Measurements from ENCODE around the gene TMEM271. TPM values are rescaled to one million over a fixed set of nuclear protein-coding genes. Genes with fewer than 3 reads are reported as not detected.

The TMEM271 gene
- total RNA-seq, 2 donors from 2014 or later, result not detected

DNA sequence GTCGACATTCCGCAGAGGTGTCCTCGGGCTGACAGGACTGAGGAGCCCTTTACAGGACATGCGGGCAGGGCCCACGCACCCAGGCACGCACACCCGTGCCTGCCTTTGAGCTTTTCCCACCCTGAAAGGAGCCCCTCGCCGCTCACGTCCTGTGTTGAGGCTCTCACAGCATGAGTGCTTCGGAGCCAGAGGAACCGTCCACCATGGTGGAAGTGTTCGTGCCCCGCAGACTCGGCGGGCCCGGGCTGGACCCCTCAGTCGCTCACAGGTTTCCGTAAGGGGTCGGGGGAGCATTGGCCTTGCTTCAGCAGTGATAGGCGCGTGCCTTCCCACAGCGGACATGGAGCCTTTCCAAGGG lies 40.2 kb downstream of the TMEM271 start:
- no peak overlapping the region for H3K27ac Mint-ChIP-seq
- H3K9me3 Mint-ChIP-seq, result peaks cover 2 to 7% of the 10 kb centered on the region in 2 donors
- no peaks in the 10 kb centered on the region for H3K4me1 Mint-ChIP-seq (ENCODE audit: low read depth)
- ATAC-seq (replicated peaks in 1 of 2) (no peak), DNase-seq (no peak)
- H3K36me3 Mint-ChIP-seq (ENCODE audit: insufficient read depth in 2 of 2), result peaks cover 9 to 32% of the 10 kb centered on the region in 2 donors
- H3K27me3 Mint-ChIP-seq (ENCODE audit: low read depth), result no peaks in the 10 kb centered on the region
- no peak overlapping the region for H3K4me3 Mint-ChIP-seq

DNA sequence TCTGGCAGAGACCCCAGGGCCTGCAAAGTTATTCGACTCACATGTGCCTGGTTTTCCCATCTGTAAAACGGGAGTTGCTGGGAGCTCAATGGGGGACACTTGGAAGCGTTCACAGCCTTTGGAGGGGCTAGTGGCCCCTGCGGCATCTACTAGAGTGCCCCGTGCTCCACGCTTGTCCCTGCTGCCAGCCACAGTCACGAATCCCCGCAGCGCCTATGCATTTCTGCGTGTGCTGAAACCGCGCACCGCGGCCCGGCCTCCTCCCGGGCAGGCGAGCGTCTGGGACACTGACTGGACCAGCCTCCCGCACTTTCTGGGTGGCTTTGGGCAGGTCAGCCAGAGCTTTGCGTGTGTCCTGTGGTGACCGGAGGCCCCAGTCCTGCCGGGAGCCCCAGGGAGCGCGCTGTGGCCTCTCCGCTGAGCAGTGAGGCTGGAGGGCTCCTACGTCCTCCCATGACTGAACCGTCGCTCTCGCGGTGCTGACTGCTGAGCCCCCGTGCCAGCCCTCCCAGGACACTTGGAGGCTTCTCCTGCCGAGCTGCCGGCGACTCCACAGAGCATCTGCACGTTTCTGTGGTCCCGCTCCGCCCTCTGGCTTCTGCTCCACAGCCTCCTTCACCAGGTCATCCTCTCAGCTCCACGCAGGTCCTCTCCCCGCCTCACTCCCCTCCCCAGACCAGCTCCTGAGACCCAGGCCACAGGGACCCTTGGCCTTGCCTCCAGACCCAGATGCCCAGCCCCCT lies 40.7 kb downstream of the TMEM271 start:
- no peak overlapping the region for H3K4me3 Mint-ChIP-seq
- H3K27ac Mint-ChIP-seq, result no peak overlapping the region
- peaks cover 9 to 35% of the 10 kb centered on the region in 2 donors for H3K36me3 Mint-ChIP-seq (ENCODE audit: insufficient read depth in 2 of 2)
- no peaks in the 10 kb centered on the region for H3K27me3 Mint-ChIP-seq (ENCODE audit: low read depth)
- H3K4me1 Mint-ChIP-seq (ENCODE audit: low read depth), result no peaks in the 10 kb centered on the region
- H3K9me3 Mint-ChIP-seq, result peaks cover 2 to 7% of the 10 kb centered on the region in 2 donors
- DNase-seq, result no peak
- ATAC-seq (replicated peaks in 1 of 2), result no peak

DNA sequence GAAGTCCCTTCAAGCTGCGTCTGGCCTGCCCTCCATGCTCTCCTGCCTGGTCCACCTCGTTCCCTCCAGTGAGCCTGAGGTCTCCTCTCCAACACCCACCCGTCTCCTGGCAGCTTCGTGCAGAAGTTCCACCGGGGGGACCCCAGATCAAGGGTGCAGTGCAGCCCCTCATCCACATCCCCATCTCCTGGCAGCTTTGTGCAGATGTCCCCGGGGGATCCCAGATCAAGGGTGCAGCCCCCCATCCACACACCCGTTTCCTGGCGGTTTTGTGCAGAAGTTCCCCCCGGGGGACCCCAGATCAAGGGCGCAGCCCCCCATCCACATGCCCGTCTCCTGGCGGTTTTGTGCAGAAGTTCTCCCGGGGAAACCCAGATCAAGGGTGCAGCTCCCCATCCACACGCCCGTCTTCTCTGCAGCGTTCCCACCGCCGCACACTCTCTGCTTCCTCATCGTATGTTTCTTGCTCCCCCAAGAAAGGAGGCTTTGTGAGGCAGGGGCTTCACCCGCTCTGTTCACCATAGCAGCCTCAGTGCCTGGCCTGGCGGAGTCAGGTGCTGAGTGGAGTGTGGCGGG lies 41.4 kb downstream of the TMEM271 start:
- DNase-seq (no peak), ATAC-seq (replicated peaks in 1 of 2) (no peak)
- Mint-ChIP-seq H3K4me3 (no peak overlapping the region), H3K27me3 (ENCODE audit: low read depth) (no peaks in the 10 kb centered on the region), H3K4me1 (ENCODE audit: low read depth) (no peaks in the 10 kb centered on the region), H3K9me3 (peaks cover 2 to 7% of the 10 kb centered on the region in 2 donors), H3K36me3 (ENCODE audit: insufficient read depth in 2 of 2) (peaks cover 9 to 36% of the 10 kb centered on the region in 2 donors), H3K27ac (no peak overlapping the region)

DNA sequence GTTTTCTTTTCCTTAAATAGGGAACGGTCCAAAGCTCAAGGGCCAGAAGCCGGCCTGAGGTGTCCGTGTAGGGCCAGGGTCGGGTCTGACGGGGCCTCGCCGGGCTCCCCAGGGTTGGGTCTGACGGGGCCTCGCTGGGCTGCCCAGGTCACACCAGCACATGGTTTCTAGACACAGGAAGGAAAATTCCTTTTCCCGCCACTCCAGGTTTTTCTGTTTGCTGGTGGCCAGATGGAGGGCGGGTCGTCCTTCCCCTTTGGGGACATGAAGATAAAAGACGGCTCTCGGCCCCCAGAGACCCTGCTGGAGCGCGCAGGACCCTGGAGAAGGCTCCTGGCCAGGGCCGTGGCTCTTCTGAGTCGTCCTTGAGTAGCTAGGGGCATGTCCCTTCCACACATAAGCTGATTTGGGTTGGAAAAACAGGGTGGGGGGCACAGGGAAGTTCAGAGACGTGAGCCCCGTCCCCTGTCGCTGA lies 42.0 kb downstream of the TMEM271 start:
- Mint-ChIP-seq H3K36me3 (ENCODE audit: insufficient read depth in 2 of 2) (peaks cover 9 to 35% of the 10 kb centered on the region in 2 donors), H3K9me3 (peaks cover 2 to 7% of the 10 kb centered on the region in 2 donors), H3K27me3 (ENCODE audit: low read depth) (no peaks in the 10 kb centered on the region), H3K27ac (no peak overlapping the region), H3K4me3 (no peak overlapping the region), H3K4me1 (ENCODE audit: low read depth) (no peaks in the 10 kb centered on the region)
- no peak for ATAC-seq (replicated peaks in 1 of 2)
- no peak for DNase-seq

- no peaks in the 10 kb centered on the region for H3K27me3 Mint-ChIP-seq (ENCODE audit: low read depth)
These were observed 42.6 kb downstream of the TMEM271 start for GRCh38 chr4:533318-534100.

GRCh38 chr4:532588-533317 lies 43.3 kb downstream of the TMEM271 start:
- H3K36me3 Mint-ChIP-seq (ENCODE audit: insufficient read depth in 2 of 2), result peaks cover 9 to 32% of the 10 kb centered on the region in 2 donors
- ATAC-seq (replicated peaks in 1 of 2), result no peak
- H3K27ac Mint-ChIP-seq, result no peak overlapping the region
- DNase-seq, result no peak
- H3K4me3 Mint-ChIP-seq, result no peak overlapping the region
- H3K27me3 Mint-ChIP-seq (ENCODE audit: low read depth), result no peaks in the 10 kb centered on the region
- no peaks in the 10 kb centered on the region for H3K4me1 Mint-ChIP-seq (ENCODE audit: low read depth)
- peaks cover 0 to 5% of the 10 kb centered on the region in 2 donors for H3K9me3 Mint-ChIP-seq

More at GRCh38 chr4:533318-534100, 42.6 kb downstream of the TMEM271 start:
- peaks cover 9 to 30% of the 10 kb centered on the region in 2 donors for H3K36me3 Mint-ChIP-seq (ENCODE audit: insufficient read depth in 2 of 2)
- H3K9me3 Mint-ChIP-seq, result peaks cover 0 to 5% of the 10 kb centered on the region in 2 donors
- H3K27ac Mint-ChIP-seq, result no peak overlapping the region
- ATAC-seq (replicated peaks in 1 of 2) (no peak), DNase-seq (no peak)
- H3K4me3 Mint-ChIP-seq, result no peak overlapping the region
- H3K4me1 Mint-ChIP-seq (ENCODE audit: low read depth), result no peaks in the 10 kb centered on the region

DNA sequence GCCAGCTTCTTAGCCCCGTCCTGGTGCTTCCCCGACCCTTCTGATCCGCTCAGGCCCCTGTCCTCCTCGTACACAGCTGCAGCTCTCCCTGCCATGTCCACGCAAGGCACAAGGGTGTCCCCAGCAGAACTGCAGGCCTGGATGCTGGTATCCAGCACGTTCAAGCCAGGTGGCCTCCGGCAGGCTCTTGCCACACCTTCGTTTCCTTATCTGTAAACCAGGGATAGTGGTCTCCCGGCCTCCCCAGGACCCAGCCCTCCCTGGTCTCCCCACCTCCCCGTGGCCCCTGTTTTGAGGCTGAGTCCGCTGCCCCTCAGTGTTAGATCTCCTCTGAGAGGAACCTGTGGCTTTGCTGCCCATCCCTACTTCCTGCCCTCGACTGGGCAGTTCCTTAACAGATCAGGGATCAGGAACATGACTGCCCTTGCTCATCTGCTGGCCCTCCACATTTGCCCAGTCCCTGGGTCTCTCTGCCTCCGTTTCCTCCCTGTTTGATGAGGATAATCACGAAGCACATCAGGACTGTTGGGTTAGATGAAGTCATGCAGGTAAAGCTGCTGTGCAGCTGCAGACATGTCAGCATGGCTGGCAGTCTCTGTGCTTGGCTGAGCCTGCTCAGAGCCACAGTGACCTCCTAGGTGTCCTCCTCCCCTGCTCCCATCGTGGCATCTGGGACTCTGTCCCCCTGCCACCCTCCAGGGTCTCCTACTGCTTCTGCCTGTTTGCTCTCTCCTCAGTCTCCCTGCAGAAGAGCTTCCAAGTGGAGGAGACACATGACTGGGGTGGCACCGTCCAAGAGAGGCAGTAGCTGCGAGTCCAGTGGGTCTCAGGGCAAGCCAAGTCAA lies 44.2 kb downstream of the TMEM271 start:
- Mint-ChIP-seq H3K4me3 (no peak overlapping the region), H3K36me3 (ENCODE audit: insufficient read depth in 2 of 2) (peaks cover 12 to 35% of the 10 kb centered on the region in 2 donors), H3K27ac (no peak overlapping the region), H3K27me3 (ENCODE audit: low read depth) (no peaks in the 10 kb centered on the region), H3K4me1 (ENCODE audit: low read depth) (no peaks in the 10 kb centered on the region), H3K9me3 (peaks cover 0 to 5% of the 10 kb centered on the region in 2 donors)
- ATAC-seq (replicated peaks in 1 of 2) (no peak), DNase-seq (no peak)

- no peak overlapping the region for H3K27ac Mint-ChIP-seq
- H3K9me3 Mint-ChIP-seq, result peaks cover 0 to 5% of the 10 kb centered on the region in 2 donors
- H3K36me3 Mint-ChIP-seq (ENCODE audit: insufficient read depth in 2 of 2), result peaks cover 13 to 30% of the 10 kb centered on the region in 2 donors
- DNase-seq (no peak), ATAC-seq (replicated peaks in 1 of 2) (no peak)
- H3K27me3 Mint-ChIP-seq (ENCODE audit: low read depth), result no peaks in the 10 kb centered on the region
- no peaks in the 10 kb centered on the region for H3K4me1 Mint-ChIP-seq (ENCODE audit: low read depth)
- no peak overlapping the region for H3K4me3 Mint-ChIP-seq
These were observed 45.0 kb downstream of the TMEM271 start for GRCh38 chr4:531076-531475.

GRCh38 chr4:530017-530781 lies 45.9 kb downstream of the TMEM271 start:
- Mint-ChIP-seq H3K27me3 (ENCODE audit: low read depth) (no peaks in the 10 kb centered on the region), H3K27ac (no peak overlapping the region), H3K9me3 (peaks cover 0 to 5% of the 10 kb centered on the region in 2 donors), H3K36me3 (ENCODE audit: insufficient read depth in 2 of 2) (peaks cover 15 to 27% of the 10 kb centered on the region in 2 donors), H3K4me1 (ENCODE audit: low read depth) (no peaks in the 10 kb centered on the region), H3K4me3 (no peak overlapping the region)
- ATAC-seq (replicated peaks in 1 of 2), result no peak
- no peak for DNase-seq

DNA sequence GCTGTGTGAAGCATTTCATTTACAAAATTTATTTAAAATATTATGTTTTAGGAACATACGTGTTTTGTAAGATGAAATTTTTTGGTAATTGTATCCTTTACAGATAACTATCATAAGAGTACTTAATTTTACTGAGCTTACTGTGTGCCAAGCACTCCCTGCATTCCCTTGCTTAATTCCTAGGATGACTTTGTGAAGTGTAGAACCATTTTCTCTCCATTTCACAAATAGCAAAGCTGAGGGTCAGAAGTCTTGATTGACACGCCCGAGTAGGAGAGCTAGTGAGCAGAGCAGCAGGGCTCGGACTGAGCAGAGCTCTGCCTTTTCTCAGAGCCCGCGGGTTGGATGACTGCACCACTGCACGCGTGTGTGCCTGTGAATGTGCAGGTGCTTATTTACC lies 46.5 kb downstream of the TMEM271 start:
- H3K4me1 Mint-ChIP-seq (ENCODE audit: low read depth), result no peaks in the 10 kb centered on the region
- H3K9me3 Mint-ChIP-seq, result peaks cover 0 to 5% of the 10 kb centered on the region in 2 donors
- ATAC-seq (replicated peaks in 1 of 2) (no peak), DNase-seq (no peak)
- H3K36me3 Mint-ChIP-seq (ENCODE audit: insufficient read depth in 2 of 2), result peaks cover 15 to 25% of the 10 kb centered on the region in 2 donors
- H3K27ac Mint-ChIP-seq, result no peak overlapping the region
- H3K4me3 Mint-ChIP-seq, result no peak overlapping the region
- no peaks in the 10 kb centered on the region for H3K27me3 Mint-ChIP-seq (ENCODE audit: low read depth)

GRCh38 chr4:528835-529234 lies 47.3 kb downstream of the TMEM271 start:
- ATAC-seq (replicated peaks in 1 of 2) (no peak), DNase-seq (no peak)
- Mint-ChIP-seq H3K4me3 (no peak overlapping the region), H3K9me3 (peaks cover 0 to 5% of the 10 kb centered on the region in 2 donors), H3K27ac (no peak overlapping the region), H3K4me1 (ENCODE audit: low read depth) (no peaks in the 10 kb centered on the region), H3K27me3 (ENCODE audit: low read depth) (no peaks in the 10 kb centered on the region), H3K36me3 (ENCODE audit: insufficient read depth in 2 of 2) (peaks cover 15 to 30% of the 10 kb centered on the region in 2 donors)

Measured in activated T-cell treated with anti-CD3 and anti-CD28 coated beads, Interleukin-2, amount 50 U/mL, for 72 hours (primary cell).